C4-2B (cell line): Measurements from ENCODE around the gene RPRD1B.
"Not testable (repeated sequence)": the region's sequence is repeated elsewhere in the genome, so short reads cannot be mapped to it uniquely, and the experiment has no call there.

Source experiments
- H3K27ac ChIP-seq: fragments of 450-650 bp; 2 replicates; pipeline ENCODE4 v1.5.1; 2017
- ZFX ChIP-seq: fragments of 450-650 bp; IDR thresholded peaks from 2 replicates; pipeline ENCODE4 v1.6.1; 2017
- TF ChIP-seq, protein P1 (sequence below): fragments of 450-650 bp; conservative IDR thresholded peaks from 2 replicates; pipeline ENCODE4 v1.5.1; 2017; ENCODE audit warnings: mild to moderate bottlenecking

The RPRD1B gene

DNA sequence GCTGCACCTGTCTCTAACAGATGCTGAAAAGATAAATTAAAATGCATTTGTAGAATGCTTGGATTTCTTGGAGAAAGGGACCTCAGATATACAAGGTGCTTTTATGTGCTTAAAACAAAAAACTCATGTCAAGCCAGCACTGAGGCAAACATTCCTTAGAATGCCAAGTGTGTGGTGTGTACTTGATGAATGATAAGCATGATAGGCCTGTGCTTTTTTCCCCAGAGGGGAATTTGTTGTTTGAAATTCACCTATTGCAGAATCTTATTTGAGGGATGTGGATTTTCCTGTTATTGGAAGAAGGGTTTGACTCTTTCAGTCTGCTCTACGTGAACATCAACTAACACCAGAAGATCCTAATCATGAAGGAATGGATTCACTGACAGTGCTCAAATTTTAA is 29.1 kb upstream of the RPRD1B start:
- H3K27ac ChIP-seq = no peak overlapping the region
- TF ChIP-seq ZFX = no peak
- TF ChIP-seq, protein P1, sequence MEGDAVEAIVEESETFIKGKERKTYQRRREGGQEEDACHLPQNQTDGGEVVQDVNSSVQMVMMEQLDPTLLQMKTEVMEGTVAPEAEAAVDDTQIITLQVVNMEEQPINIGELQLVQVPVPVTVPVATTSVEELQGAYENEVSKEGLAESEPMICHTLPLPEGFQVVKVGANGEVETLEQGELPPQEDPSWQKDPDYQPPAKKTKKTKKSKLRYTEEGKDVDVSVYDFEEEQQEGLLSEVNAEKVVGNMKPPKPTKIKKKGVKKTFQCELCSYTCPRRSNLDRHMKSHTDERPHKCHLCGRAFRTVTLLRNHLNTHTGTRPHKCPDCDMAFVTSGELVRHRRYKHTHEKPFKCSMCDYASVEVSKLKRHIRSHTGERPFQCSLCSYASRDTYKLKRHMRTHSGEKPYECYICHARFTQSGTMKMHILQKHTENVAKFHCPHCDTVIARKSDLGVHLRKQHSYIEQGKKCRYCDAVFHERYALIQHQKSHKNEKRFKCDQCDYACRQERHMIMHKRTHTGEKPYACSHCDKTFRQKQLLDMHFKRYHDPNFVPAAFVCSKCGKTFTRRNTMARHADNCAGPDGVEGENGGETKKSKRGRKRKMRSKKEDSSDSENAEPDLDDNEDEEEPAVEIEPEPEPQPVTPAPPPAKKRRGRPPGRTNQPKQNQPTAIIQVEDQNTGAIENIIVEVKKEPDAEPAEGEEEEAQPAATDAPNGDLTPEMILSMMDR = no peak

DNA sequence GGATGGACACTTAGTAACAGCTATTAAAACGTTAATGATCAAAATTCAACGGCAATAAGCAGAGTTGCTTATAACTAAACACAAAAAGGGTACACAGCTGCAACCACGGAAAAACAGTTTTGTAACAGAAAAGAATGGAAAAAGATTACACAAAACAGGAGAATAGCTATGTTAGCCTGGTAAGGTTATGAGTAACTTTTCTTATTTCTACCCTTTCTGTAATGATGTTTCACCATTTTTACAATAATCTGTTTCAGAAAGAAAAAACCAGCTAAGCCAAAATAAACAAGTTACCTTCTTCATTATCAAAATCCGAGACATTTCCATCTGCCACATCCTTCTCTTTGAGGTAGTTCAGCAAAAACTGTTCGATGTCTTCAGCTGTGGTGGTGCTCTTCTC is 27.6 kb upstream of the RPRD1B start:
- TF ChIP-seq, protein P1 = no peak
- TF ChIP-seq ZFX = no peak
- no peak overlapping the region for H3K27ac ChIP-seq

DNA sequence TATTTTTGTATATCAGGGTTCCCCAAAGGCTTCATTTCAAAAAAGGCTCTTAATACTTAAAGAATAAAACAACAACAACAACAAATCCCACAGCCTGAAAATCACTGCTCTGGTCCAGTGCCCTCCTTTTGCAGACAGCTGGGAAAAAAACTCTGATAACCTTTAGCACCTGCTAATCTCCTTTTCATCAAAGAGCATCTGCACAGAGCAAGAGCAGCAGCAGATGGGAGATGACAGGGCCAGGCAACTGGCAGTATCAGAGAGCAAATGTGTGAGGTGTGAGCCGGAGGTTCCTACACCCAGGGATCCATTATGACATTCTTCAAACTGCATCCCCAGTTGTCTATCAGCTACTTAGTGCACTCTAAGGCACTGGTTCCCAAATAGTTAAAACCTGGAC is 26.0 kb upstream of the RPRD1B start:
- TF ChIP-seq ZFX = no peak
- TF ChIP-seq, protein P1 = no peak

DNA sequence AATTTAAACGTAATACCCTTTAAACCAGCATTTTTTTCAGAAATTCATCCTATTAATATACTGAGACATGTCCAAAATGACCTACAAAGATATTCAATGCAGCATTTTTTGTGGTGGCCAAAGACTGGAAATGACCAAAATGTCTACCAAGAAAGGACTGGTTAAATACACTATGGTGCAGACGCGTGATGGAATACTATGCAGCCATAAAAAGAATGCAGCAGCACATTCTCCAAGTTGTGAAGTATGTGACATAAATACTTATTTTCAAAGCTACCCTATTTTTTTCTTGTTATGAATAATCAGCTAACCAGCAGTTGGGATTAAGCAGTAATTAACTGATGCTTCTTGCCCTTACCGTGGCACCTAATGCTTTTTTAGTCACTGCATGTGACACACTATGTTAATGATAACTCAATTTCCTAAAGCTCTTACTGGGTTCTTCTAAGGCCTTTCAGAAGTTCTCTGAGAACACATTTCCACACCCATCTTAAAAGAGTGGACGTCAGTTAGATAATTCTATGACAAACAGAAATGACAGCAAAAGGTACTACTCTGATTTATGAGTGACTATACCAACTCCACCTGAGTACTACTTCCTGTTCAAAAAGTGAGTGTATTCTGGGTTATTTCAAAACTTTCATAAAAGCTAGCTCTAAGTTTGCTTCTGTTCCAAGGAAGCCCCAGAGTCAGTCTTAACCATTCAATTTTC is 25.2 kb upstream of the RPRD1B start:
- H3K27ac ChIP-seq = no peak overlapping the region
- TF ChIP-seq, protein P1 = no peak
- TF ChIP-seq ZFX = no peak

More for the DNA sequence above, 26.0 kb upstream of the RPRD1B start:
- no peak overlapping the region for H3K27ac ChIP-seq

DNA sequence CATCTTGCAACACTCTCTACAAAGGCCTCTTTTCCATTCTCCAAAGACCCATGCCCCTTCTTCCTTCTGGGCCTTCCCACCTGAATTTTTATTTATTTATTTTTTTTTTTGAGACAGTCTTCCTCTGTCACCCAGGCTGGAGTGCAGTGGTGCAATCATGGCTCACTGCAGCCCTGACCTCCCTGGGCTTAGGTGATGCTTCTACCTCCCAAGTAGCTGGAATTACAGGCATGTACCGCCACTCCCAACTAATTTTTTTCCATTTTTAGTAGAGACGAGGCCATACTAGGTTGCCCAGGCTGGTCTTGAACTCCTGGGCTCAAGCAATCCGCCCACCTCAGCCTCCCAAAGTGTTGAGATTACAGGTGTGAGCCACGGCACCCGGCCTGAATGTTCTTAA is 24.1 kb upstream of the RPRD1B start:
- not testable (repeated sequence) for H3K27ac ChIP-seq

DNA sequence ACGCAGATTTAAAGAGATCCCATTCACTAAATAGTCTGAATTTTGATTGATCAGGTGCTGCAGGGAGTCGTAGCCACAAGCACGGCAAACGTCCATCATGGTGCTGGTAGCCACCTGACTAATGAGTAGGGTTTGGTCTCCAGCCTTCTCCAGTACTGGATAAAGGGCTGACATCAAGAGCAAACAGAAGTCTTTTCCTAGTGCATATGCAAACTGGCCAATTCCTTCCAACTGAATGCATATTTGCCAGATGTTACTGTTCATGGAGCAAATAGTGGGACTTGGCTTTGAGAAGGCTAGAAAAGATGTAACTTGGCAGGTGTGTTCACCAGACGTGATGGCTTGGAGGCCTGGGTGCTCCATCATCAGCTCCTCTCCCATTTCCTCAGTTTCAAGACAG is 21.9 kb upstream of the RPRD1B start:
- H3K27ac ChIP-seq = no peak overlapping the region
- TF ChIP-seq, protein P1 = no peak
- TF ChIP-seq ZFX = no peak

DNA sequence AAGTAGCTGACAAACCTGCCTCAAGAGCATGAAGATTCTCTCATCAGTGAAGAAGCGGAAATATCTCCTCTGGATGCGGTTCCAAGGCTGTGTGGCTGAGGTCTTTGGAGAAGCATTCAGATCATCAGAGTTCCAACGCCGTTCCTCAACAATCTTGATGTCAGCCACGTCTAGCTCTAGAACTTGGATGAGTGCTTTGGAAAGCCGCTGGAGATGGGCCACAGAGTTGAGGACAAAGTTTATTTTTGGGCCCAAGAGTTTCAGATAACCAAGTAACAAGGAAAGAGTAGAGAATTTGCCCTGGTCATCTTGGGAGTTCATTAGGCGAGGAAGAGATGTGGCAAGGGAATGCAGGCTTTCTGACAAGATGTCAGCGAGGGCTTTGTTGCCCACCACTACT is 21.2 kb upstream of the RPRD1B start:
- H3K27ac ChIP-seq = no peak overlapping the region
- TF ChIP-seq, protein P1 = no peak
- no peak for TF ChIP-seq ZFX

DNA sequence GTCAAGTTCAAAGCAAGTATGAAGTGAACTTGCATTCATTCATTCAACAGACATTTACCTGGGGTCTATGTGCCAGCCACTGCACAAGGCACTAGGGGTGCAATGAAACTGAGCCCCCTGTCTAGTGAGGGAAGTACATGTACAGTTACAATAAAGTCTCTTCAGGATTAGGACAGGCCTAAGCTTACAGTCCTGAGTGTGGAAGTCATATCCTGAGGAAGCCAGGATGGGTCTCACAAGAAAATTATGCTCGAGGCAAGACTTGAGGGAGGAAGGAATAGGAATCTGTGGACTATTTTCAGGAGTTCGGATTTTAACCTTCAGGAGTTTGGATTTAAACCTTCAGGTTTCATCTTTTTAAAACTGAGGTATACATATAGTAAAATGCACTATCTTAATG is 19.7 kb upstream of the RPRD1B start:
- TF ChIP-seq ZFX = no peak
- TF ChIP-seq, protein P1 = no peak
- H3K27ac ChIP-seq = no peak overlapping the region
